NCI-H1436 (cell line): ENCODE data around the gene KIF22.
"Not testable (repeated sequence)": the region's sequence is repeated elsewhere in the genome, so short reads cannot be mapped to it uniquely, and the experiment has no call there.

Experiments
- DNase-seq: peaks from one replicate; lab custom pipeline; 2025; lab: John Stamatoyannopoulos, UW

Gene KIF22

DNA sequence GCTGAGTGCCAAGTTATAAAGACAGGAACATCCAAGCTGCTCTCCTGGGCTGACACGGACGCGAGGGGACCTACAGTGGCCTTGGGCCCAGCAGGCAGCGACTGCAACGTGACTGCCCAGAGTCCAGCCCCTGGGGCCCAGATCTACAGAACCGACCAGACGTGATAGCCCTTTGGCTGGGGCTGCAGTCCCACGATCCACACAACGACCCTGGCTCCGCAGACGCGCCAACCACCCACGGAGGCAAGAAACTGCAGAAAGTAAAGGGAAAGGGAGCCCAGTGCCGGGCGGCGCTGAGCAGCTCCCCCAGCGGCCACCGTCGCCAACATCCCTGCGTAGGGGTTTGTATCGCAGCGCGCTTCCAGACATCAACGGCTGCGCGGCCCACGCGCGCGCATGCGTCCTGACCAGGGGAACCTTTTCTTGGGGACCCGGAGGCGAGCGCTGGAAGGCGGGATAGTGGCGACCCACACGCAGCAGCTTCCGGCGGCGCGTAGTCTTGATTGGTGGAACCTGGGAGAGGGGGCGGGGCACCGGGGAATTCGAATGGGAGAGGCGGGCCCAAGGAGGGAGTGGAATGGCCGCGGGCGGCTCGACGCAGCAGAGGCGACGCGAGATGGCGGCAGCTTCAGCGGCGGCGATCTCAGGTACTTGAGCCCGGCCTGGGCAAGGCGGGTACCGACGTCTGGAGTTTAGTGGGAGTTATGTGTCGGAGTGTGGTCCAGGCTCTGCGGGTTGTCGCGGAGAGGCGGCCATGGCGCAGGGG is at the start of gene KIF22:
KIF22 (plus strand) TSS at position 569 of the 766 bp plus-strand sequence; CDS start at position 578, 9 bp downstream.
- peak; percentile 99 for DNase-seq

GRCh38 chr16:29742683-29743275 is 47.8 kb upstream of the KIF22 start:
- DNase-seq, result no peak

GRCh38 chr16:29743475-29743826 is 47.1 kb upstream of the KIF22 start:
- no peak for DNase-seq

DNA sequence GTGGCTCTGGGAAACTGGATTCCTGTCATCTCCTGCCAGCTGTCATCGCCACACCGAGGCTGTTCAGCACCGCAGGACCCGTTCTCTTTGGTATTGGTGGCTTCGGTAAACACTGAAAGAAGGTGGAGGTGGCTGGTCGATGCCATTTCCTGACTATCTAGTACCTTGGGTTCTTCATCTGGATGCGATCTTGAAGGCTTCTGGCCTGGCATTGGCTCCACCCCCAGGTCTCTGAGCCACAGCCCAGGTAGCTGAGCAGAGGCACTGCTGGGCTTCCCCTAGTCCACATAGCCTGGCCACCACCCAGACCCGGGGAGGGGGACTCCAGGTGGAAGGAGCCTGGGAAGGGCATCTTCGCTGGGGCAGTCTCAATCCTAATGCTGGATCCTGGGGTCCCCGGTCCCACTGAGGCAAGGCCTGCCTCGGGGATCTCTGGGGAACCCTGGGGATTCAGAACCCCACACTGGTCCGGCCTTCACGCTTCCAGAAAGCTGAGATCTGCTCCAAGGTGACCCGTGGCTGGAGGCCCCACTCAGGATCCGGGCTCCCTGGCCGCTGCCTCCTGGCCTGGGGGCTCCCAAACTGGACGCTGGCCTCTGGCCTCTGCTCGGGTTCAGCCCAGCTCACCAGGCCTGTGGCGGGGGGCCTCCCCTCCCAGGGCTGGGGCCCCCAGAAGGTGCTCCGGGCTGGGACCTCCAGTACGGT is 46.6 kb upstream of the KIF22 start:
- no peak for DNase-seq

- DNase-seq, result no peak
These were observed 45.9 kb upstream of the KIF22 start for GRCh38 chr16:29744541-29745101.

- DNase-seq, result no peak
These were observed 45.3 kb upstream of the KIF22 start for GRCh38 chr16:29745121-29745852.

- DNase-seq, result no peak
These were observed 44.7 kb upstream of the KIF22 start, which contains the start of gene C16orf54 for GRCh38 chr16:29745853-29746345. Gene C16orf54, minus strand, starts transcription at chr16:29745990. Its CDS starts 1,039 bp downstream, at chr16:29744951.

DNA sequence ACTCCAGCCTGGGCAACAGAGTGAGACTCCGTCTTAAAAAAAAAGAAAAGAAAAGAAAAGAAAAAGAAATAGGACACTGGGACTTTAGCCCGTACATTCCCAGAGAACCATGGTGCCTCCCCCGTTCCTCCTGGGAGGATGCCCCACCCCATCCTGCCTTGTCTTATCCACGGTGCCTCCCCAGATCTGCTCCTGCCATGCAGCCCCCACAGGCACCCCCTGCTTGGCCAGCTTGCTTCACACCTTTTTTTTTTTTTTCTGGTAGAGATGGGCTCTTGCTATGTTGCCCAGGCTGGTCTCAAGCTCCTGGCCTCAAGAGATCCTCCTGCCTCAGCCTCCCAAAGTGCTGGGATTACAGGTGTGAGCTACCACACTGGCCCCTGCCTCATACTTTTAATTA is 44.0 kb upstream of the KIF22 start:
- DNase-seq, result not testable (repeated sequence)

DNA sequence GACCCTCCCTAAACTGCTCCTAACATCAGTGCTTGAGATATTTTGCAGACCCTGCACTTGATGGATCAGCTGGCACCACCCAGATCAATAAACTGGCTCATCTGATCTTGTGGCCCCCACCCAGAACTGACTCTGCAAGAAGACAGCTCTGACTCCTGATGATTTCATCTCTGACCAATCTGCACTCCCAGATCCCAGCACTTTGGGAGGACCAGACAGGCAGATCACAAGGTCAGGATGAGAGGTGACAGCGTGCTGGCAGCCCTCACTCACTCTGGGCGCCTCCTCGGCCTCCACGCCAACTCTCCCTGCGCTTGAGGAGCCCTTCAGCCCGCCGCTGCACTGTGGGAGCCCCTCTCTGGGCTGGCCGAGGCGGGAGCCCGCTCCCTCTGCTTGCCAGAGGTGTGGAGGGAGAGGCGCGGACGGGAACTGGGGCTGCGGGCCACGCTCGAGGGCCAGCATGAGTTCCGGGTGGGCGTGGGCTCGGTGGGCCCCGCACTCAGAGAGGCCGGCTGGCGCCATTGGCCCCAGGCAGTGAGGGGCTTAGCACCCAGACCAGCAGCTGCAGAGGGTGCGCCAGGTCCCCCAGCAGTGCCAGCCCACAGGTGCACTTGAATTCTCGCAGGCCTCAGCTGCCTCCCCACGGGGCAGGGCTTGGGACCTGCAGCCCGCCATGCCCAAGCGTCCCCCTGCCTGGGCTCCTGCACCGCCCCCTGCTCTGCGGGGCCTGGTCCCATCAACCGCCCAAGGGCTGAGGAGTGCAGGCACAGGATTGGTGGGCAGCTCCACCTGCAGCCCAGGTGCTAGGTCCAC is 42.4 kb upstream of the KIF22 start:
- no peak for DNase-seq

DNA sequence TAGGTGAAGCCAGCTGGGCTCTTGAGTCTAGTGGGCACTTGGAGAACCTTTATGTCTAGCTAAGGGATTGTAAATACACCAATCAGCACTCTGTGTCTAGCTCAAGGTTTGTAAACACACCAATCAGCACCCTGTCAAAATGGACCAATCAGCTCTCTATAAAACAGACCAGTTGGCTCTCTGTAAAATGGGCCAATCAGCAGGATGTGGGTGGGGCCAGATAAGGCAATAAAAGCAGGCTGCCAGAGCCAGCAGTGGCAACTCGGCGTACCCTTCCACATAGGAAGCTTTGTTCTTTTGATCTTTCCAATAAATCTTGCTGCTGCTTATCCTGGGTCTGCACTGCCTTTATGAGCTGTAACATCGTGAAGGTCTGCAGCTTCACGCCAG is 41.8 kb upstream of the KIF22 start:
- DNase-seq, result not testable (repeated sequence)

- no peak for DNase-seq
These were observed 37.0 kb upstream of the KIF22 start for GRCh38 chr16:29753516-29753915.

- no peak for DNase-seq
These were observed 33.9 kb upstream of the KIF22 start for GRCh38 chr16:29756654-29757053.

DNA sequence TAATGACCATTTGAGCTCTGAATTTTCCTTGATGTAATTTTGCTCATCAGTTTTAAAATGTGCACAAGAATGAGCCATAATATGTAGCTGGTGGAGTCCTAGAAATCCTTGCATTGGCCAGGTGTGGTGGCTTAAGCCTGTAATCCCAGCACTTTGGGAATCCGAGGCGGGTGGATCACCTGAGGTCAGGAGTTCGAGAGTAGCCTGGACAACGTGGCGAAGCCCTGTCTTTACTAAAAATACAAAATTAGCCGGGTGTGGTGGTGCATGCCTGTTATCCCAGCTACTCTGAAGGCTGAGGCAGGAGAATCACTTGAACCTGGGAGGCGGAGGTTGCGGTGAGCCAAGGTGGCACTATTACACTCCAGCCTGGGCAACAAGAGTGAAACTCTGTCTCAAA is 33.5 kb upstream of the KIF22 start:
- not testable (repeated sequence) for DNase-seq

GRCh38 chr16:29757950-29758466 is 32.5 kb upstream of the KIF22 start:
- DNase-seq, result no peak

DNA sequence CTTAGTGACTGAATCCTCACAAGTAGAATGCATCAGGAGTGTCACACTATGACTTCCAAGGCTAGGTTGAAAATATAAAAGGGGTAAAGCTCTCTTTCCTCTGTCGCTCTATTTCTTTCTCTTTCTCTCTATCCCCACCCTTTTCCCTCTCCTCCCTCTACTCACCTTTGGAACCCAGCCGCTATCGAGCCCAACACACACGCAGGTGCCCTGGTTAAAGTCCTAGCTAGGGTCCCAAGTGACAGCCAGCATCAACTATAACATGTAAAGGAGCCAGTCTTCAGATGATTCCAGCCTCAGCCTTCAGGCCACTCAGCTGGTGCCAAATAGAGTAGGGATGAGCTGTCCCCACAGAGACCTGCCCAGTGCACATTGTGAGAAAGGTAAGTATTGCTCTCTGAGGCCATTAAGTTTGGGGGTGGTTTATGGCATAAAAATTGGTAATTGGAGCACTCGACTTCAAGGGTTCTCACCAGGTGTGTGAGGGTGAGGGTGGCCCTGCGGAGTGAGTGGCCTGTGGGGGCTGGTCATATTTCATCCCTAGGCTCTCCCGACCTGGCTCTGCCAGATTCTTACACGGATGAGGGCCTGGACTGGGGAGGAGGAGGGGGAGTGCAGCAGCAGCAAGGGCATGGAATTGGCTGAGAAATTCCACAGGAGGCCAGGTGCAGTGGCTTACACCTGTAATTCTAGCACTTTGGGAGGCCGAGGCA is 29.8 kb upstream of the KIF22 start:
- DNase-seq, result no peak

DNA sequence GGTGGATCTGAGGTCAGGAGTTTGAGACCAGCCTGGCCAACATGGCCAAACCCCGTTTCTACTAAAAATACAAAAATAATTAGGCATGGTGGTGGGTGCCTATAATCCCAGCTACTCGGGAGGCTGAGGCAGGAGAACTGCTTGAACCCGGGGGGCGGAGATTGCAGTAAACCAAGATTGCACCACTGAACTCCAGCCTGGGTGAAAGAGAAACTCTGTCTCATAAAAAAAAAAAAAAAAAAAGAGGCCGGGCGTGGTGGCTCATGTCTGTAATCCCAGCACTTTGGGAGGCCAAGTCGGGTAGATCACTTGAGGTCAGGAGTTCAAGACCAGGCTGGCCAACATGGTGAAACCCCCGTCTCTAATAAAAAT is 29.3 kb upstream of the KIF22 start:
- not testable (repeated sequence) for DNase-seq

- no peak for DNase-seq
These were observed 28.7 kb upstream of the KIF22 start for GRCh38 chr16:29761882-29762281.

DNA sequence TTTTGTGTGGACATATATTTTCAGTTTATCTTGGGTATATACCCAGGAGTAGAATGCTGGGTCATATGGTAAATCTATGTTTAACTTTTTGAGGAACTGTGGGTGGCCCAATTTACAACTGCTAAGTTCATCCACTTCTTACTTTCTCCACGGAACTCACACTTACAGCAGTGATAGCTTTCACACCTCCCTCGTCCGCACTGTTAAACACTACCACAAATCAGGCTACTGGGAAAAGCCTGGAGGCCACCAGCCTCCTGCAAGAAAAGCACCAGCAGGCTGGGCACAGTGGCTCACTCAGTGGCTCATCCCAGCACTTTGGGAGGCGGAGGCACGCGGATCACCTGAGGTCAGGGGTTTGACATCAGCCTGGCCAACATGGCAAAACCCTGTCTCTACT is 27.2 kb upstream of the KIF22 start:
- no peak for DNase-seq

DNA sequence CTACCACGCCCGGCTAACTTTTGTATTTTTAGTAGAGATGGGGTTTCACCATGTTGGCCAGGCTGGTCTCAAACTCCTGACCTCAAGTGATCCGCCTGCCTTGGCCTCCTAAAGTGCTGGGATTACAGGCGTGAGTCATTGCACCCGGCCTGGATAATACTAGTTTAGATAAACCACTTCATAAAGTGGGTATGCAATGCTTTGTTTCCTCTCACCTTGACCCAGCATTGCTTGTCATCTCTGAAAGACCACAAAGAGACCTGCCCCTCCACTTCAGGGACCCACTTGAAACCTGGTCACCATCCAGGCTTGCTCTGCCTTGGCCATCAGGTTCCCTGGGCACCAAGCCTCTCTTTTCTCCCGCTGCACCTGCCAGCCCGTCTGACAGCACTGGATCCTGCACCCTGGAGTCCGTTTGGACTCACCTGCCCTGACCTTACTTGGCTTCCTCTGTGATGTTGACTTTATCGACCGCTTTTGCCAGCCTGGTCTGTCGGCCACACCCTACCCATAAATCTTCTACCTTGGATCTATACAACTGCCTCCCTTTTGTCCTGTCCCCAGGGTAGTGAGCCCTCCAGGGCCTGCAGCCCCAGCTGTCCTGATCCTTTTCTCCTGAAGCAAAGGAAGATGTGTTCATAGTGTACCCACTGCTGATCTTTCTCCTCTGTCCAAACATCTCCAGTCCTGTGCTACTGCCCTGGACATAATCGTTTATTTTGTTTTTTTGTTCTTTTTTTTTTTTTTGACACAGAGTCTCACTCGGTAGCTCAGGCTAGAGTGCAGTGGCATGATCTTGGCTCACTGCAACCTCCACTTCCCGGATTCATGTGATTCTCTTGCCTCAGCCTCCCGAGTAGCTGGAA is 25.2 kb upstream of the KIF22 start:
- no peak for DNase-seq
